ENCODE results near the gene TIMELESS.
A peak's percentile ranks its signal among the peaks of the same experiment; 100 is the strongest.

Gene TIMELESS

DNA sequence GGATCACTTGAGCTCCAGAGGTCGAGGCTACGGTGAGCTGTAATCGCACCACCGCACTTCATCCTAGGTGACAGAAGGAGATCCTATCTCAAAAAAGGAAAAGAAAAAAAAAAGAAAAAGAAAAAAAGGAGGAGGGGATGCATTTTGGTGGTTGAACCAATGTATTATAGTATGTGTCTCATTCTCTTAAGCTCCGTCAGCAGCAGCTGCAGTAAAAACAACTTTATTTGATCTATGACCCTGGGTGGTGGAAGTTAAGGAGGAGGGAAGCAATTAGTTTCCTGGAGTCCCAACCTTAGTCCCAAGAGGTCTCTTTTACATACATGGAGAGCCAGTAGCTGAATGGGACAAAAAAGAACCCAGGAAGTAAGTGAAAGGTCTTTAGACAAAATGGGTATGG is 59.8 kb downstream of the TIMELESS start:
- Histone ChIP-seq H3K18ac (ENCODE audit: low read depth in 1 of 2, low read length in 2 of 2) (no peak overlapping the region), H3K9ac (ENCODE audit: low read length) (no peak overlapping the region), H3K27me3 (ENCODE audit: control insufficient read depth in 1 of 2, insufficient read depth in 1 of 2, low read length in 2 of 2) (no peaks in the 10 kb centered on the region), H2AFZ (ENCODE audit: low read depth, low read length) (no peak overlapping the region), H3K79me1 (replicated peaks; ENCODE audit: low read length, poor library complexity, severe bottlenecking) (no peaks in the 10 kb centered on the region), H4K91ac (ENCODE audit: low read length) (no peak overlapping the region), H3K23ac (ENCODE audit: low read length in 2 of 2) (no peak overlapping the region), H2BK15ac (ENCODE audit: low read depth, poor library complexity, severe bottlenecking) (no peak overlapping the region), H3K4me1 (ENCODE audit: control insufficient read depth, insufficient read depth, low read depth, low read length) (peaks cover 4% of the 10 kb centered on the region), H4K8ac (ENCODE audit: low read length) (no peak overlapping the region), H2BK120ac (ENCODE audit: low read depth, low read length) (no peak overlapping the region), H3K4me3 (ENCODE audit: insufficient read depth in 1 of 2, low read depth in 1 of 2, low read length in 2 of 2) (no peak overlapping the region), H2AK5ac (ENCODE audit: low read length, severe bottlenecking) (no peak overlapping the region), H3K9me3 (ENCODE audit: control insufficient read depth, low read length) (no peaks in the 10 kb centered on the region), H3K4ac (ENCODE audit: low read depth in 1 of 2, low read length in 2 of 2) (no peak overlapping the region), H2BK12ac (ENCODE audit: low read length in 2 of 2) (no peak overlapping the region), H3K4me2 (ENCODE audit: low read length, poor library complexity, severe bottlenecking) (no peak overlapping the region), H3K14ac (ENCODE audit: low read length in 2 of 2) (no peak overlapping the region), H2BK5ac (ENCODE audit: low read depth, low read length, poor library complexity, severe bottlenecking) (no peak overlapping the region), H3K36me3 (ENCODE audit: control insufficient read depth in 1 of 2, insufficient read depth in 2 of 2, low read depth in 1 of 2, low read length in 2 of 2) (no peaks in the 10 kb centered on the region), H3K27ac (ENCODE audit: low read length, poor library complexity, severe bottlenecking) (no peak overlapping the region)
- WGBS, result 50% methylated on average over 5 of the region's 5 CpGs
- peak; percentile 21 for DNase-seq

GRCh38 chr12:56387152-56387736 is 62.0 kb downstream of the TIMELESS start:
- Histone ChIP-seq H2BK120ac (ENCODE audit: low read depth, low read length) (no peak overlapping the region), H3K9ac (ENCODE audit: low read length) (no peak overlapping the region), H3K23ac (ENCODE audit: low read length in 2 of 2) (no peak overlapping the region), H3K14ac (ENCODE audit: low read length in 2 of 2) (no peak overlapping the region), H4K8ac (ENCODE audit: low read length) (no peak overlapping the region), H2BK15ac (ENCODE audit: low read depth, poor library complexity, severe bottlenecking) (no peak overlapping the region), H3K27me3 (ENCODE audit: control insufficient read depth in 1 of 2, insufficient read depth in 1 of 2, low read length in 2 of 2) (peaks cover 0 to 6% of the 10 kb centered on the region in 2 experiments), H2BK12ac (ENCODE audit: low read length in 2 of 2) (no peak overlapping the region), H2AK5ac (ENCODE audit: low read length, severe bottlenecking) (no peak overlapping the region), H3K18ac (ENCODE audit: low read depth in 1 of 2, low read length in 2 of 2) (no peak overlapping the region), H3K4ac (ENCODE audit: low read depth in 1 of 2, low read length in 2 of 2) (no peak overlapping the region), H3K4me2 (ENCODE audit: low read length, poor library complexity, severe bottlenecking) (no peak overlapping the region), H3K4me1 (ENCODE audit: control insufficient read depth, insufficient read depth, low read depth, low read length) (peaks cover 4% of the 10 kb centered on the region), H4K91ac (ENCODE audit: low read length) (no peak overlapping the region), H3K9me3 (ENCODE audit: control insufficient read depth, low read length) (no peaks in the 10 kb centered on the region), H3K36me3 (ENCODE audit: control insufficient read depth in 1 of 2, insufficient read depth in 2 of 2, low read depth in 1 of 2, low read length in 2 of 2) (no peaks in the 10 kb centered on the region), H3K4me3 (ENCODE audit: insufficient read depth in 1 of 2, low read depth in 1 of 2, low read length in 2 of 2) (no peak overlapping the region), H2AFZ (ENCODE audit: low read depth, low read length) (no peak overlapping the region), H3K79me1 (replicated peaks; ENCODE audit: low read length, poor library complexity, severe bottlenecking) (no peaks in the 10 kb centered on the region), H3K27ac (ENCODE audit: low read length, poor library complexity, severe bottlenecking) (no peak overlapping the region), H2BK5ac (ENCODE audit: low read depth, low read length, poor library complexity, severe bottlenecking) (no peak overlapping the region)
- WGBS, result 27% methylated on average over 3 of the region's 7 CpGs
- peak; percentile 13 for DNase-seq

DNA sequence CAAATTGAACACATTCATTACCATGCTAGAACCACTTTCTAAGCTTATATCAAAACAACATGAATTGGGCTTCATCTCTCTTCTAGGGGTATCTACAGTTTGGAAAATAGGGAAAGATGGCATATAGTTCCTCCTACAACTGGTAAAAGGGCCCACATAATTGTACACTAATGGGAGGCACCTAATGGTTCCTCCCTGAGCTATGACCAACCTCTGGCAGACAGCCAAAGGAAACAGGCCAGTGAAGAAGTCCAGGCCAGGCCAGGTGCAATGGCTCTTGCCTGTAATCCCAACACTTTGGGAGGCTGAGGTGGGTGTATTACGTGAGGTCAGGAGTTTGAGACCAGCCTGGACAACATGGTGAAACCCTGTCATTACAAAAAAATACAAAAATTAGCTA is 63.4 kb downstream of the TIMELESS start:
- H3K79me1 ChIP-seq (replicated peaks; ENCODE audit: low read length, poor library complexity, severe bottlenecking), result no peaks in the 10 kb centered on the region
- H3K23ac ChIP-seq (ENCODE audit: low read length in 2 of 2), result no peak overlapping the region
- no peak overlapping the region for H3K4me3 ChIP-seq (ENCODE audit: insufficient read depth in 1 of 2, low read depth in 1 of 2, low read length in 2 of 2)
- H3K18ac ChIP-seq (ENCODE audit: low read depth in 1 of 2, low read length in 2 of 2), result no peak overlapping the region
- H3K9ac ChIP-seq (ENCODE audit: low read length), result no peak overlapping the region
- H2BK12ac ChIP-seq (ENCODE audit: low read length in 2 of 2), result no peak overlapping the region
- H3K4me2 ChIP-seq (ENCODE audit: low read length, poor library complexity, severe bottlenecking), result no peak overlapping the region
- no peak overlapping the region for H2BK15ac ChIP-seq (ENCODE audit: low read depth, poor library complexity, severe bottlenecking)
- no peak overlapping the region for H4K8ac ChIP-seq (ENCODE audit: low read length)
- no peak overlapping the region for H3K14ac ChIP-seq (ENCODE audit: low read length in 2 of 2)
- H3K4me1 ChIP-seq (ENCODE audit: control insufficient read depth, insufficient read depth, low read depth, low read length), result peaks cover 4% of the 10 kb centered on the region
- no peaks in the 10 kb centered on the region for H3K36me3 ChIP-seq (ENCODE audit: control insufficient read depth in 1 of 2, insufficient read depth in 2 of 2, low read depth in 1 of 2, low read length in 2 of 2)
- no peak overlapping the region for H2BK120ac ChIP-seq (ENCODE audit: low read depth, low read length)
- H3K9me3 ChIP-seq (ENCODE audit: control insufficient read depth, low read length), result no peaks in the 10 kb centered on the region
- H3K27me3 ChIP-seq (ENCODE audit: control insufficient read depth in 1 of 2, insufficient read depth in 1 of 2, low read length in 2 of 2), result peaks cover 0 to 6% of the 10 kb centered on the region in 2 experiments
- no peak for DNase-seq
- H2BK5ac ChIP-seq (ENCODE audit: low read depth, low read length, poor library complexity, severe bottlenecking), result no peak overlapping the region
- no peak overlapping the region for H3K27ac ChIP-seq (ENCODE audit: low read length, poor library complexity, severe bottlenecking)
- no peak overlapping the region for H2AK5ac ChIP-seq (ENCODE audit: low read length, severe bottlenecking)
- no CpG with 5 or more reads among the region's 1 CpG for WGBS
- H2AFZ ChIP-seq (ENCODE audit: low read depth, low read length), result no peak overlapping the region
- H4K91ac ChIP-seq (ENCODE audit: low read length), result no peak overlapping the region
- H3K4ac ChIP-seq (ENCODE audit: low read depth in 1 of 2, low read length in 2 of 2), result no peak overlapping the region

DNA sequence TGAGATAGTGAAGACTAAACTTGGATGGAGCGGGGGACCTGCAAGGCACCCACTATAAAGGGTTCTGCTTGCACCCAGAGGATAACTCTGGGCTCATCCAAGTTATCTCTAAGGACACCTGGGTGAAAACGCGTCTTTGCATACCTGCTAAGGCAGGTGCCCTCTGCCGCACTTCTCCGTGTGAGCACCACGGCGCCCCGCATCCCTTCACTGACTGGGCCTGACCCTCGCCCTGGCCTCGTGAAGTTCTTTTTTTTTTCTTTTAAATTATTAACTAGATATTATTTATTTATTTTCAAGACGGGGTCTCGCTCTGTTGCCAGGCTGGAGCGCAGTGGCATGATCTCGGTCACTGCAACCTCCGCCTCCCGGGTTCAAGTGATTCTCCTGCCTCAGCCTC is 66.6 kb downstream of the TIMELESS start:
- H2AFZ ChIP-seq (ENCODE audit: low read depth, low read length), result no peak overlapping the region
- peaks cover 0 to 6% of the 10 kb centered on the region in 2 experiments for H3K27me3 ChIP-seq (ENCODE audit: control insufficient read depth in 1 of 2, insufficient read depth in 1 of 2, low read length in 2 of 2)
- 97% methylated on average over 10 of the region's 16 CpGs for WGBS
- H3K4me2 ChIP-seq (ENCODE audit: low read length, poor library complexity, severe bottlenecking), result no peak overlapping the region
- DNase-seq, result no peak
- H3K23ac ChIP-seq (ENCODE audit: low read length in 2 of 2), result no peak overlapping the region
- H3K4ac ChIP-seq (ENCODE audit: low read depth in 1 of 2, low read length in 2 of 2), result no peak overlapping the region
- no peak overlapping the region for H3K27ac ChIP-seq (ENCODE audit: low read length, poor library complexity, severe bottlenecking)
- no peak overlapping the region for H2BK5ac ChIP-seq (ENCODE audit: low read depth, low read length, poor library complexity, severe bottlenecking)
- H3K9me3 ChIP-seq (ENCODE audit: control insufficient read depth, low read length), result no peaks in the 10 kb centered on the region
- H2BK120ac ChIP-seq (ENCODE audit: low read depth, low read length), result no peak overlapping the region
- no peak overlapping the region for H3K4me3 ChIP-seq (ENCODE audit: insufficient read depth in 1 of 2, low read depth in 1 of 2, low read length in 2 of 2)
- H4K8ac ChIP-seq (ENCODE audit: low read length), result no peak overlapping the region
- no peaks in the 10 kb centered on the region for H3K36me3 ChIP-seq (ENCODE audit: control insufficient read depth in 1 of 2, insufficient read depth in 2 of 2, low read depth in 1 of 2, low read length in 2 of 2)
- no peak overlapping the region for H2BK15ac ChIP-seq (ENCODE audit: low read depth, poor library complexity, severe bottlenecking)
- no peaks in the 10 kb centered on the region for H3K79me1 ChIP-seq (replicated peaks; ENCODE audit: low read length, poor library complexity, severe bottlenecking)
- no peak overlapping the region for H4K91ac ChIP-seq (ENCODE audit: low read length)
- H3K14ac ChIP-seq (ENCODE audit: low read length in 2 of 2), result no peak overlapping the region
- no peak overlapping the region for H2AK5ac ChIP-seq (ENCODE audit: low read length, severe bottlenecking)
- no peak overlapping the region for H3K18ac ChIP-seq (ENCODE audit: low read depth in 1 of 2, low read length in 2 of 2)
- H3K4me1 ChIP-seq (ENCODE audit: control insufficient read depth, insufficient read depth, low read depth, low read length), result peaks cover 4% of the 10 kb centered on the region
- H3K9ac ChIP-seq (ENCODE audit: low read length), result no peak overlapping the region
- no peak overlapping the region for H2BK12ac ChIP-seq (ENCODE audit: low read length in 2 of 2)

All from mesenchymal stem cell (in vitro differentiated cells and primary cell).